Kasumi-1 (cell line): ENCODE results near the gene KRT84.

Experiments
- DNase-seq, 2 experiments: peaks; one replicate each; lab custom pipeline; 2025; lab: John Stamatoyannopoulos, UW

KRT84 gene

GRCh38 chr12:52385226-52385702 lies at the start of gene KRT84:
KRT84 (minus strand) TSS chr12:52385652; CDS start chr12:52385585, 67 bp downstream.
- no peak for DNase-seq

GRCh38 chr12:52434760-52435530 lies 49.5 kb upstream of the KRT84 start:
- no peak for DNase-seq

- DNase-seq = no peak
Observed at GRCh38 chr12:52434081-52434733, 48.8 kb upstream of the KRT84 start, which contains the start of gene KRT75. KRT75 (minus strand) TSS chr12:52434371; CDS start chr12:52434304, 67 bp downstream.

- DNase-seq = no peak
Observed at GRCh38 chr12:52433501-52434080, 48.1 kb upstream of the KRT84 start.

- no peak for DNase-seq
Observed at GRCh38 chr12:52432559-52433207, 47.2 kb upstream of the KRT84 start.

GRCh38 chr12:52428121-52428520 lies 42.7 kb upstream of the KRT84 start:
- DNase-seq = no peak

- no peak for DNase-seq
Observed at GRCh38 chr12:52427083-52427482, 41.6 kb upstream of the KRT84 start.

- no peak for DNase-seq
Observed at GRCh38 chr12:52426034-52426433, 40.6 kb upstream of the KRT84 start.

- no peak for DNase-seq
Observed at GRCh38 chr12:52425466-52425865, 40.0 kb upstream of the KRT84 start.

- DNase-seq = no peak
Observed at GRCh38 chr12:52423661-52424500, 38.4 kb upstream of the KRT84 start.

GRCh38 chr12:52423035-52423434 lies 37.6 kb upstream of the KRT84 start:
- no peak for DNase-seq

GRCh38 chr12:52419656-52420055 lies 34.2 kb upstream of the KRT84 start:
- DNase-seq = no peak

GRCh38 chr12:52418576-52419110 lies 33.2 kb upstream of the KRT84 start:
- DNase-seq = no peak

GRCh38 chr12:52417740-52418139 lies 32.3 kb upstream of the KRT84 start:
- no peak for DNase-seq

GRCh38 chr12:52416795-52417194 lies 31.3 kb upstream of the KRT84 start:
- no peak for DNase-seq

- DNase-seq = no peak
Observed at GRCh38 chr12:52415870-52416750, 30.7 kb upstream of the KRT84 start.

- no peak for DNase-seq
Observed at GRCh38 chr12:52414936-52415335, 29.5 kb upstream of the KRT84 start.

GRCh38 chr12:52413782-52414345 lies 28.4 kb upstream of the KRT84 start:
- DNase-seq = no peak

GRCh38 chr12:52413202-52413601 lies 27.8 kb upstream of the KRT84 start:
- DNase-seq = no peak

GRCh38 chr12:52411815-52412214 lies 26.4 kb upstream of the KRT84 start:
- no peak for DNase-seq
